Stimulated activated CD8-positive, alpha-beta memory T cell treated with anti-CD3 and anti-CD28 coated beads, Interleukin-4, amount 100 ng/mL, for 24 hours (primary cell): ENCODE data around the gene ZMIZ1.

Experiments
- DNase-seq: peaks from one replicate; pipeline ENCODE4 v3.0.0-alpha.2; 2020; ENCODE audit warnings: low read depth

Gene ZMIZ1

GRCh38 chr10:79150444-79150754 lies 81.6 kb downstream of the ZMIZ1 start:
- DNase-seq = no peak

GRCh38 chr10:79152423-79152817 lies 83.7 kb downstream of the ZMIZ1 start:
- no peak for DNase-seq

DNA sequence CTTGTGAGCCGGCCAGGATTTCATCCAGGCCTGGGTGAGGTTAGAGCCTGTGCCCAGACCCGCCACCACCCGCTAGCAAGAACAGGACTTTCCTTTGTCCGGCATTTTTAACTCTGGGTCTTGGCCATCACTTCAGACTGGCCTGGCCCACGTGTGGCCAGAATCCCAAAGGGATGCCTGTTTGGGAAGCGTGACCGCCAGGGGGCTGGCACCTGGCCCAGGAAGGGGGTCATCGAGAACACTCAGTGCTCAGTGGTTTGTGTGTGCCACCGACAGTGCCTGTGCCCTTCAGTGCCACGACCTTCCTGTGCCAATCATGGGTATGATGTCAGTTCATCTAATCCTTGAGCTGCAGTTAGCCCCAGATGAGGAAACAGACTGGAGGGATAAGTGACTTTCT lies 85.0 kb downstream of the ZMIZ1 start:
- no peak for DNase-seq

- no peak for DNase-seq
Observed at GRCh38 chr10:79155301-79156081, 86.7 kb downstream of the ZMIZ1 start.

- DNase-seq = no peak
Observed at GRCh38 chr10:79156334-79157274, 87.8 kb downstream of the ZMIZ1 start.

DNA sequence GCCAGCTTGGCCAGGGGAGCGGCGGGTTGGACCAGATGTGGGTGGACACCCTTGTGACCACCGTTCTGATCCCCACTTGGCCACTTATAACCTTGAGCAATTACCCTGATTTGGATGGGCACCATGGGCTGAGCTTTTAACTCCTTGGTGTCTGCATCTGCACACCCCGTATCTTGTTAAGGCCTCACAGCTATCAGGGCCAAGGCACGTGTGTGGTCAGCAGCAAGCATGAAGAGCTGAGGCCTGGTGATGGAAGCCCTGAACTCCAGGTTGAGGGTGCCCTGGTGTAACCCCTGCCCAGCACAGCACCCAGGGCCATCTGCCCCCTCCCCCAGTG lies 89.2 kb downstream of the ZMIZ1 start:
- no peak for DNase-seq

GRCh38 chr10:79158402-79159097 lies 89.8 kb downstream of the ZMIZ1 start:
- DNase-seq = no peak

- DNase-seq = no peak
Observed at GRCh38 chr10:79159141-79159651, 90.4 kb downstream of the ZMIZ1 start.

- DNase-seq = no peak
Observed at GRCh38 chr10:79159785-79160184, 91.0 kb downstream of the ZMIZ1 start.

DNA sequence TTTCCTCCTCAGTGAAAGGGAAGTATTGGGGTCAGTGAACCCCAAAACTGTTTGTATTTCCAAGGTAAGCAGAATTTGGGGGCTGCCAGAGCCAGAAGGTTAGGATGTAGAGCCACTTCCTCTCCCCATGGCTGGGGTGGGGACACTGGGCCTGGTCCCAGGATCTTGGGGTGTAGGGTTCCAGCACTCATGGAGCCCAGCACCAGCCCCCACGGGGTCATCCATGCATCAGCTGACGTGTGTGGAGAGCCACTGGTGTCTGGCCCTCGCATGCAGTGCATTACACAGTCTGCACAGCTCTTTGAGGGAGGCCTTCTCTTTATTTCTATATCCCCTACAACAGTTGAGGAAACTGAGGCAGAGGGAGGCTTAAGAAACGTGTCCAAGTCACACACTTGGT lies 91.4 kb downstream of the ZMIZ1 start:
- DNase-seq = no peak

DNA sequence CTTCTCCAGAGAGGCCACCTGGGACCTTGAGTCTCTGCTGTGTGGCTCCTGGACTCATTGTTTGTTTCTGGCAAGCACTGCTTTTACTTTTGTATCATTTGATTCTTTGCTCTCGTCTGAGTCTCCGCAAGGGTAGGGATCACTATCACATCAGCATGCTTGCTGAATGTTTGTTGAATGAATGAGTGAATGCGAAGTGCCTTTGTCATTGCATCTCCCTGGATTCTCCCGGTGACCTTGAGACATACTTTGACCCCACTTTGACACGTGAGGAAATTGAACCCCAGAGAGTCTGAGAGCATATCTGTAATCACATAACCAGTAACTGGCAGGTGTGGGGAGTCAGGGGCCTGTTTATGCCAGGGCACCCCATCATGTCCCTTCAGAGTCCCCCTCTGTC lies 92.8 kb downstream of the ZMIZ1 start:
- no peak for DNase-seq

DNA sequence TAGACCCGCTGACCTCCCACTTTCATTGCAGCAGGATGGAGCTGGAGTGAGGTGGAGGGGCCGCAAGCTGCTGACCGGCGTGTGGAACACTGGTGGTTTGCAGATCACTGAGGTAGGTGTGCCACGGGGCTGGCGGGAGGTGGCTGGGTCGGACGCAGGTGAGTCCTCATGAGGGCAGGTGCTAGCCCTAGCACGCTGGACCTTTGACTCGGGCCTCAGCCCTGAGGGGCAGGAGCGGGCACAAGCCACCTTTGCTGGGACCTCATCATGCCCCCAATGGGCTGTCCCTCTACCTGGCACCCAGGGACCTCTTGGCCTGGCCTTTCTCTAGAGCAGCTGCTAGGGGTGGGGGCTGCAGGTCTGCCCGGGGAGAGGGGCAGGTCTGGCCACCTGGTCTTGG lies 93.3 kb downstream of the ZMIZ1 start:
- no peak for DNase-seq

DNA sequence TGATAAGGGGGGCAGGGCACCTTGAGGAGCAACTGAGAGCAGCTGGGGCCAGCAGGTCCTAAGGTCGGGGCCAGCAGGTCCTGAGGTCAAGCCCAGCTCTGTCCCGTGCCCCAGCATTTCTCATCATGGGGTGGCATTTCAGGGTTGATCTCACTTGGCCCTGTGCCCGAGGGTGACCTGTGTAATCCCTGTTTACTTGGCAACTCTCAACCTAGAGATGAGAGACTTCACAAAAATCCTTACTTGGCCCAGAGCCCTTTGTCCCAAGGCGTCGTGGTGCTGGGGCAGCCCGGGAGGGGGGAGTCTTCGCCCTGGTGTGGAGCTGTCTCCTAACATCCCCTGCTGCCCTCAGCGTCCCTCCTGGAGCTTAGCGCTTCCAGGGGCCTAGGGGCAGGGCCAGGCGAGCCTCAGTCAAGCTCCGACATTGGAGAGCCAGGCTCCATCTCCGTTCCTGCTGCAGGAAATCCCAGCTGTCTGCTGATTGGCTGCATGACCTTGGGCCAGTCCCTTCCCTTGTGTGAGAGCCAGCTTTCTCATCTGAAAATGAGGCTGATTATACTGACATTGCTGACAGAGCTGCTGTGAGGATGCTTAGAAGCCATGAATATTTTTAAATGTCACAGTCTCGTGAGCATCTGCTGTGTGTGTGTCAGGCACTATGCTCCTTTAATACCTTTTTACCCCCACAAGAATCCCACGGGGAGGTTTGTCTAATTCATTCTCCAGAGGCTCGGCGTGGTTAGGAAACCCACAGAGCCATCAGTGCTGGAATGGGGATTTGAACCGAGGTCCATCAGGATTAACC lies 94.3 kb downstream of the ZMIZ1 start:
- no peak for DNase-seq

GRCh38 chr10:79163666-79163975 lies 94.9 kb downstream of the ZMIZ1 start:
- DNase-seq = no peak

DNA sequence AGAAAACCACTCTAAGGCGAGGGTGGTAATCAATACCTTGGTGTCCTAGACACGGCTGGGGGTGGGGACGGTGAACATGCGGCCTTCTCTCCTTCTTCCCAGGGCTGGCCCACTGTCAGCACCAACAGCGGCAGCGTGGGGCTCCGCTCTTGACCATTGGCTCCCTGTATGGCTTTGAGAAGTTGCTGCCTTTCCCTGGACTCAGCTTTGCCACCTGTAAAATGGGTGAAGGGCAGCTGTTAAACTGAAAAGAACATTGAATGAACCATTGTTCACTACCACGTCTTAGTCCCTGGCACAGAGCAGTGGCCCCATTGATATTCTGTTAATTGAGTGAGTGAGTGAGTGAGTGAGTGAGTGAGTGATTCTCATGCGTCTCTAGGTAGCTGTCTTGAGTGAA lies 95.3 kb downstream of the ZMIZ1 start:
- DNase-seq = no peak

GRCh38 chr10:79165070-79165778 lies 96.5 kb downstream of the ZMIZ1 start:
- no peak for DNase-seq

DNA sequence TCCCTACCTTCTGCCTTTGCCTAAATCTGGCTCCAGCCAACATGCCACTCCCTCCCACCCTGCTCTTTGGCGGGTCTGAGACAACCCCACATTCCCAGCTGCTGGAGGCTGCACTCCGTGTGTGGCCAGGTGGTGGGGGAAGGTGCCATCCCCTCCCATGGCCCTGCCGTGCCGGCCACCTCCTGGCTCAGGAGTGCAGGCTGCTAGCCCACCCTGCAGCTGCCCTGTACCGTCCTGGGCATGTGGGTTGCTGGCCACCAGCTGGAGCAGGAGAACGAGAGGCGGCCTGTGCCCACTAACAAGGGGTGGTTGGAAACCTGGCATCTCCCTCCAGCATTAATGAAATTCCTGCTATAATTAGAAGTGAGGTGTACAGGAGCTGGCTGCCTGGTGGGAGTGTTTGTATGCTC lies 97.6 kb downstream of the ZMIZ1 start:
- DNase-seq = no peak

- DNase-seq = no peak
Observed at GRCh38 chr10:79166741-79167140, 98.0 kb downstream of the ZMIZ1 start.

DNA sequence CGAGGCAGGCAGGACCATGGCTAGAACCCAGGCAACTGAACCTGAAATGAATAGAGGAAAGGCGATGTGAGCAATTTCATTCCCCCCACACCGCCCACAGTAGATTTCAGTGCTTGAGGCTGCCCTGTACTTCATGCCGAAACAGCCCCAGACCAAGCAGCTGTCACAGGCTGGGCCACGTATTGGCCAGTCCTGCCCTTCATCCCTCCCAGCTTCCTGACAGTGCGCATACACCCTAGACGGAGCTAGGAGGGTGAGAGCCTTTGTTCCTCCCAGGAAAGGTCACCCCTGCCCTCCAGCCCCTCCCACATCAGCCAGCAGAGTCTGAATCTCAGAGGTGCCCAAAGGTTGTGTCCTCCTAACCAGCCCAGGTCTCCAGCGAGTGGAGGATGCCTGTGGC lies 98.8 kb downstream of the ZMIZ1 start:
- no peak for DNase-seq

DNA sequence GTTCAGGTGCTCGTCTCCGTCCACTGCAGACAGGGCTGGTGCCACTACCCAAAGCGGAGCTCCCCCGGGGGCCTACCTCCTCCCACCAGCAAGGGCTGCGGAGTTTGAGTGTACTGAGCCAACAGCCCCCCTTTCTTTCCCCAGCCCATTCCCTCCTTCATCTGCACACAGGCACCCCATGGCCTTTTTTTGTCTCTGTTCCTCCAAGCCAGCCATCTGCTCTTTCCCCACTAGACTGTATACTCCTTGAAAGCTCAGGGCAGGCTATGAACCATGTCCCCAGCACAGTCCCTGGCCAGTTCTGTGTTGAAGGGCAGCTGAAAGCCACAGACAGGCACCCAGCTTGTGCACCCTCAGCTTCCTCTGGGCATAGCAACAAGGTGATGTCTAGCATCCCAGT lies 99.4 kb downstream of the ZMIZ1 start:
- no peak for DNase-seq

GRCh38 chr10:79170226-79170752 lies 101.5 kb downstream of the ZMIZ1 start:
- DNase-seq = no peak
